ENCODE results near the gene ZNF764. TPM values are rescaled to one million over a fixed set of nuclear protein-coding genes. Genes with fewer than 3 reads are reported as not detected.

ZNF764 gene
- total RNA-seq, 4 donors from 2014 or later: 8.7 to 14.0 (median 11.3) TPM

DNA sequence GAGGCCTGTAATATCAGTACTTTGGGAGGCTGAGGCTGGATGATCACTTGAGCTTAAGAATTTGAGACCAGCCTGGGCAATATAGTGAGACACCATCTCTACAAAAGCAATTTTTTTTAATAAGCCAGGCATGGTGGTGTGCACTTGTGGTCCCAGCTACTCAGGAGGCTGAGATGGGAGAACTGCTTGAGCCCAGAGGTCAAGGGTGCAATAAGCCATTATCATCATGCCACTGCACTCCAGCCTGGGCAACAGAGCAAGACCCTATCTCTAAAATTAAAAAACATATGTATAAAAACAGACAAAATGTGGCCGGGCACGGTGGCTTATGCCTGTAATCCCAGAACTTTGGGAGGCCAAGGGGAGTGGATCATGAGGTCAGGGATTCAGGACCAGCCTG lies 30.5 kb upstream of the ZNF764 start:
- Histone ChIP-seq H3K4me3 (no peak overlapping the region), H3K36me3 (peaks cover 0 to 6% (median 3%) of the 10 kb centered on the region in 4 donors), H3K27ac (replicated peaks in 1 of 4) (no peak overlapping the region), H3K27me3 (no peaks in the 10 kb centered on the region), H3K9me3 (no peaks in the 10 kb centered on the region), H3K4me1 (peaks cover 15 to 29% (median 23%) of the 10 kb centered on the region in 4 donors)
- TF ChIP-seq EP300 (IDR thresholded peaks at IDR 0.05) (no peak), POLR2A (IDR thresholded peaks at IDR 0.05; ENCODE audit: low read depth) (no peak), POLR2AphosphoS5 (IDR thresholded peaks at IDR 0.05) (no peak)
- TF ChIP-seq, protein P1, sequence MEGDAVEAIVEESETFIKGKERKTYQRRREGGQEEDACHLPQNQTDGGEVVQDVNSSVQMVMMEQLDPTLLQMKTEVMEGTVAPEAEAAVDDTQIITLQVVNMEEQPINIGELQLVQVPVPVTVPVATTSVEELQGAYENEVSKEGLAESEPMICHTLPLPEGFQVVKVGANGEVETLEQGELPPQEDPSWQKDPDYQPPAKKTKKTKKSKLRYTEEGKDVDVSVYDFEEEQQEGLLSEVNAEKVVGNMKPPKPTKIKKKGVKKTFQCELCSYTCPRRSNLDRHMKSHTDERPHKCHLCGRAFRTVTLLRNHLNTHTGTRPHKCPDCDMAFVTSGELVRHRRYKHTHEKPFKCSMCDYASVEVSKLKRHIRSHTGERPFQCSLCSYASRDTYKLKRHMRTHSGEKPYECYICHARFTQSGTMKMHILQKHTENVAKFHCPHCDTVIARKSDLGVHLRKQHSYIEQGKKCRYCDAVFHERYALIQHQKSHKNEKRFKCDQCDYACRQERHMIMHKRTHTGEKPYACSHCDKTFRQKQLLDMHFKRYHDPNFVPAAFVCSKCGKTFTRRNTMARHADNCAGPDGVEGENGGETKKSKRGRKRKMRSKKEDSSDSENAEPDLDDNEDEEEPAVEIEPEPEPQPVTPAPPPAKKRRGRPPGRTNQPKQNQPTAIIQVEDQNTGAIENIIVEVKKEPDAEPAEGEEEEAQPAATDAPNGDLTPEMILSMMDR (IDR thresholded peaks at IDR 0.05): no peak
- intact Hi-C loops (cut with DNase I): no loop called here
- no peak for DNase-seq (ENCODE audit: extremely low spot score)
- WGBS: 92% methylated on average over 2 of the region's 2 CpGs

DNA sequence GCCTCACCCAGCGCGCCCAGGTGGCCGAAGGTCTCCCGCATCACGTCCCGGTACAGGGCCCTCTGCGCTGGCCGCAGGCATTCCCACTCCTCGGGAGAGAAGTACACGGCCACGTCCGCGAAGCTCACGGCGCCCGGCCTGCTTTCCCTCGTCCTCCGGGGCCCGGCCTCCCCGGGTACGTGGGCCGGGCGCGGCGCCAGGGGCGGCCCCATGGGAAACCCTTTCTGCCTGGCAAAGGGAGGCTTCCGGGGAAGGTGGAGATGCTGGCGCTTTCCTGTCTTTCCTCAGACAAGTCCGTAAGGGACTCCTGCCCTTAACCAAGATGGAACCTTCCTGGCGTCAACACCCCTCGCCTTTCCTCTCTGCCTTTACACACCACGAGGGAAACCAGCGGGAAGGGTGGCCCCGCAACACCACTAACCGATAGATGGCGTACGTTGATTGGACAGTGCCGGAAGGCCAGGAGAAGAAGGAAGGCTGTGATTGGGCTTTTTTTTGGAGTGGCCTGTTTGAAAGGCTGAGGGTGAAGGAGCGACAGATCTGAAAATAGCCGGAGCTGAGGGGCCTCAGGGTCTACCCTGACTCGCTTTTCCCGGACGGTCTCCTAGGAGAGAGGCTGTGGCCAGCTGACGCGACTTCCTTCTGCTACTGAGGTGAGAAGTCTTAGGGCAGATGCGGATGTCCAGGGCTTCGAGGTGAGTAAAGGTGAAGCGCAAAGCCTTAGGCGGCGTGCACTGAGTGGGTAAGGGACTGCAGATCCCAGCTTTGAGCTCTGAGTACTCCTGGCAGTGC lies 27.4 kb upstream of the ZNF764 start, which contains the start of gene ZNF785:
TSS of gene ZNF785 (minus strand) at position 298 of the 792 bp plus-strand sequence. CDS start at position 212, 86 bp downstream.
- Histone ChIP-seq H3K27me3 (no peaks in the 10 kb centered on the region), H3K27ac (replicated peaks in 1 of 4) (peak within 1 kb of the TSS; percentile 91 to 97 (median 96)), H3K9me3 (no peaks in the 10 kb centered on the region), H3K4me3 (peak within 1 kb of the TSS; percentile 69 to 90 (median 84)), H3K36me3 (peaks cover 18 to 36% (median 31%) of the 10 kb centered on the region in 4 donors), H3K4me1 (peaks cover 15 to 60% (median 41%) of the 10 kb centered on the region in 4 donors)
- DNase-seq (ENCODE audit: extremely low spot score): peak; percentile 99
- intact Hi-C loops (cut with DNase I): no loop called here
- WGBS: under 1% methylated on average over 34 of the region's 50 CpGs
- TF ChIP-seq POLR2AphosphoS5 (IDR thresholded peaks at IDR 0.05) (peak; percentile 82 to 94), EP300 (IDR thresholded peaks at IDR 0.05) (no peak)
- TF ChIP-seq, protein P1 (IDR thresholded peaks at IDR 0.05): peak; percentile 17 to 40 (median 32)

DNA sequence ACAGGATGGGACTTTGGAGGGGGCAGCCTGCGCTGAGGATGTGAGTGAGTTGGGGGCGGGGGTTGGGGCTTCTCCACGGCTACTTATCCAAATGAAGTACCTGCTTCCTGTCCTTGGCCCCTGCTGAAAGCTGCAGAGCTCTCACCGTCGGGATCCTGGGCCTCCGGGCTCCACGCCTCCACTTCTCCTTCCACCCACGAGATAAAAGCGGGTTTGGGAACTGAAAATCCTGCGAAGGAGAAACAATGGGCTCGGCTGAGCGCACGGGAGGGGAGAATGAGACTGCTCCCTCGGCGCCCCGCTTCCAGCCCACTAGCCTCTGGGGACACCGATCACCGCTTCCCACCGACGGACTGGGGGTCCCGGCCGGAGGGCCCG lies 26.8 kb upstream of the ZNF764 start:
- under 1% methylated on average over 21 of the region's 23 CpGs for WGBS
- H3K27ac ChIP-seq (replicated peaks in 1 of 4): peak overlapping the region; percentile 91 to 97 (median 96)
- intact Hi-C loops (cut with DNase I): no loop called here
- no peak for DNase-seq (ENCODE audit: extremely low spot score)
- peaks cover 15 to 64% (median 41%) of the 10 kb centered on the region in 4 donors for H3K4me1 ChIP-seq
- H3K9me3 ChIP-seq: no peaks in the 10 kb centered on the region
- H3K36me3 ChIP-seq: peaks cover 18 to 39% (median 33%) of the 10 kb centered on the region in 4 donors
- H3K27me3 ChIP-seq: no peaks in the 10 kb centered on the region
- H3K4me3 ChIP-seq: peak overlapping the region; percentile 69 to 90 (median 84)
- TF ChIP-seq POLR2AphosphoS5 (IDR thresholded peaks at IDR 0.05): no peak
- TF ChIP-seq POLR2A (IDR thresholded peaks at IDR 0.05; ENCODE audit: low read depth): no peak
- TF ChIP-seq, protein P1 (IDR thresholded peaks at IDR 0.05): no peak
- TF ChIP-seq EP300 (IDR thresholded peaks at IDR 0.05): no peak

DNA sequence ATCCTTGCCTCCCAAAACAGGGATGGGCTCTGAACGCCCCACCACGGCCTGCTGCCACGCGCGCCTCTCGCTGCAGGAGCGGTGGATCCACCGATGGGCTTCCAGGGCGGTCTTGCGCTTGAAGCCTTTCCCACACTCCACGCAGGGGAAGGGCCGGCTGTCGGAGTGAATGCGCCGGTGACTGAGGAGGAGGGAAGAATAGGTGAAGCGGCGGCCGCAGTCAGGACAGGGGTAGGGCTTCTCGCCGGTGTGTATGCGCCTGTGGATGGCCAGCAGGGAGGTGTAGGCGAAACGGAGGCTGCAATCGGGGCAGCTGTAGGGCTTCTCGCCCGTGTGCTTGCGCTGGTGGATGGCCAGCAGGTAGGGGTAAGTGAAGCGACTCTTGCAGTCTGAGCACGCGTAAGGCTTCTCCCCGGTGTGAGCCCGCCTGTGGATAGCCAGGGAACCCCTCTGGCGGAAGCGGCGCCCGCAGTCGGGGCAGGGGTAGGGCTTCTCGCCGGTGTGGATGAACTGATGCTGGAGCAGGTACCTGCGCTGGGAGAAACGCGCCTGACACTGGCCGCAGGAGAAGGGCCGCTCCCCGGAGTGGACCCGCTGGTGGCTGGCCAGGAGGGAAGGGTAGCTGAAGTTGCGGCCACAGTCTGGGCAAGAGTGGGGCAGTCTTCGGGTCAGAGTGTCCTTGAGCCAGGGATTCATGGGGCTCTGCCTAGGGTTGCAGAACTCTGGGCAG lies 24.6 kb upstream of the ZNF764 start:
- H3K4me3 ChIP-seq: no peak overlapping the region
- peaks cover 18 to 62% (median 49%) of the 10 kb centered on the region in 4 donors for H3K36me3 ChIP-seq
- peaks cover 15 to 64% (median 41%) of the 10 kb centered on the region in 4 donors for H3K4me1 ChIP-seq
- H3K9me3 ChIP-seq: no peaks in the 10 kb centered on the region
- intact Hi-C loops (cut with DNase I): no loop called here
- TF ChIP-seq, protein P1 (IDR thresholded peaks at IDR 0.05): no peak
- TF ChIP-seq POLR2A (IDR thresholded peaks at IDR 0.05; ENCODE audit: low read depth) (no peak), EP300 (IDR thresholded peaks at IDR 0.05) (no peak), POLR2AphosphoS5 (IDR thresholded peaks at IDR 0.05) (no peak)
- H3K27me3 ChIP-seq: no peaks in the 10 kb centered on the region
- 95% methylated on average over 46 of the region's 48 CpGs for WGBS
- DNase-seq (ENCODE audit: extremely low spot score): no peak
- H3K27ac ChIP-seq (replicated peaks in 1 of 4): no peak overlapping the region

Data from esophagus muscularis mucosa (tissue), 4 donors.